GDM1 (cell line): ENCODE results near the gene MTG1.
A peak's percentile ranks its signal among the peaks of the same experiment; 100 is the strongest.
"Not testable (repeated sequence)": the region's sequence is repeated elsewhere in the genome, so short reads cannot be mapped to it uniquely, and the experiment has no call there.

Source experiments
- DNase-seq: peaks from one replicate; lab custom pipeline; 2025; lab: John Stamatoyannopoulos, UW

Gene MTG1

DNA sequence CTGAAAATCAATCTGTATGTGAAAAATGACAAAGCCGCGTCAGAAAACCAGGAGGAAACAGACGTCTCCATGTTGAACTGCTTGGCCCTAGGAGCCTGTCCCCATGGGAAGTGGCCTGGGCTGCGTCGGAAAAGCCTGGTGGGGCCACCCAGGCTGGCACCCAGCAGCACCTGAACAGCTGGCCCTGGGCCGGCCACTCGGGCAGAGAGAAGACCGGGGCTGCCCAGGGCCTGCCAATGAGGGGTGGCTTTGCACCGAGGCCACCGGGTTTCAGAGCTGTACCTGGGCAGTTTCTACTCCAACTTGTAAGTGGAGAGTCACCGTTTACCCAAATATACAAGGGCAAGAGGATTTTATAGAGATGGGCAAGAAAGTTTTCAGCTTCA lies 35.0 kb upstream of the MTG1 start:
- DNase-seq: no peak

DNA sequence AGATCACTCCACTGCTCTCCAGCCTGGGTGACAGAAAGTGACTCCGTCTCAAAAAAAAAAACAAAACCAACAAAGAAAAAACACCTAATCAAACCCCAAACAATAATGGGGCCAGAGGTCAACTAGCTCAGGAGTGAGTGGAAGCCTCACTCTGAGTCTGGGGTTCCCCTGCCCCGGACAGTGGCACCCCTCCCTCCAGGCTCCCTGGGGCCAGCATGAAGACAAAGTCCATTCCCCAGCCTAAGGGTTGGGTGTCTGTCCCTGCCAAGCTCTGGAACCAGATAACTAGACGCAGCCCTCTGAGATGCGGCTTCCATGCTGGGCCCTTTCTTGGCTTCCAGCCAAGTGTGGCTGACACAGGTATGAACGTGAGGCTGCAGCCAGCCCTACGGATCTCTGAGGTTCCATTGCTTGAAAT lies 34.4 kb upstream of the MTG1 start:
- DNase-seq: no peak

- DNase-seq: no peak
These were observed 33.9 kb upstream of the MTG1 start for GRCh38 chr10:133359972-133360610.

GRCh38 chr10:133361227-133361626 lies 32.7 kb upstream of the MTG1 start:
- no peak for DNase-seq

- DNase-seq: no peak
These were observed 32.0 kb upstream of the MTG1 start for GRCh38 chr10:133361773-133362441.

- DNase-seq: no peak
These were observed 31.1 kb upstream of the MTG1 start for GRCh38 chr10:133362846-133363245.

GRCh38 chr10:133364645-133365431 lies 29.1 kb upstream of the MTG1 start:
- no peak for DNase-seq

GRCh38 chr10:133365461-133366129 lies 28.4 kb upstream of the MTG1 start:
- DNase-seq: no peak

DNA sequence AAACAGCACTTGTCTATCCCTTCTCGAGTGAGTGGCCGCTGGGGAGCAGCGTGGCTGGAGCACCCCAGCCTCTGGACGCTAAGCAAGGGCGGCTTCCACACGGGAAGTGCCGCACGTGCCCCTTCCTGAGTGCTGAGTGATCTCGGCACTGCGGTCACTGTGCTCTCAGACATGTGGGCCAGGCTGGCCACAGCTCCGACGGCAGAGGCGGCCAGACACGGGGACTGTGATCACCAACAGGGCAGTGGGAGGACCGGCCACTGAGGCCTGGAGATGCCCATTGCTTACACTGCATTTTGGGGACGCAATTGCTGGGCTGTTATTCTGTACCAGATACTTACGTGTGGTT lies 27.9 kb upstream of the MTG1 start:
- no peak for DNase-seq

DNA sequence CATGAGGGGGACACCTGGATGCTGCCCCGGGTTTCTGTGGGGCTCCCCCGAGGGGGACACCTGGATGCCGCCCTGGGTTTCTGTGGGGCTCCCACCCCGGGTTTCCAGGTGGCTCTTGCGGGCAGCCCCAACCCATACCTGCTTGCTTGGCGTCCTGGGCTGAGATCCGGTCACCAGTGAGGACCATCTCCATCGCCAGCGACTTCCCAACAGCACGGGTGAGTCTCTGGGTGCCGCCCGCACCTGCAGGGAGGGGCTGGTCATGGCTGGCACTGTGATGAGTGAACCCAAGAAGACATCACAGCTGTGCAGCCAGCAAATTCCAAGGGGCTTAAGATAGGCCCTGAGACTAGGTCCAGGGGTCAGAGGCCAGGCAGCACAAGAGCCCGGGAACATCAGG lies 27.2 kb upstream of the MTG1 start:
- no peak for DNase-seq

GRCh38 chr10:133367461-133367860 lies 26.5 kb upstream of the MTG1 start:
- DNase-seq: not testable (repeated sequence)

- DNase-seq: no peak
These were observed 25.8 kb upstream of the MTG1 start for GRCh38 chr10:133368153-133368552.

DNA sequence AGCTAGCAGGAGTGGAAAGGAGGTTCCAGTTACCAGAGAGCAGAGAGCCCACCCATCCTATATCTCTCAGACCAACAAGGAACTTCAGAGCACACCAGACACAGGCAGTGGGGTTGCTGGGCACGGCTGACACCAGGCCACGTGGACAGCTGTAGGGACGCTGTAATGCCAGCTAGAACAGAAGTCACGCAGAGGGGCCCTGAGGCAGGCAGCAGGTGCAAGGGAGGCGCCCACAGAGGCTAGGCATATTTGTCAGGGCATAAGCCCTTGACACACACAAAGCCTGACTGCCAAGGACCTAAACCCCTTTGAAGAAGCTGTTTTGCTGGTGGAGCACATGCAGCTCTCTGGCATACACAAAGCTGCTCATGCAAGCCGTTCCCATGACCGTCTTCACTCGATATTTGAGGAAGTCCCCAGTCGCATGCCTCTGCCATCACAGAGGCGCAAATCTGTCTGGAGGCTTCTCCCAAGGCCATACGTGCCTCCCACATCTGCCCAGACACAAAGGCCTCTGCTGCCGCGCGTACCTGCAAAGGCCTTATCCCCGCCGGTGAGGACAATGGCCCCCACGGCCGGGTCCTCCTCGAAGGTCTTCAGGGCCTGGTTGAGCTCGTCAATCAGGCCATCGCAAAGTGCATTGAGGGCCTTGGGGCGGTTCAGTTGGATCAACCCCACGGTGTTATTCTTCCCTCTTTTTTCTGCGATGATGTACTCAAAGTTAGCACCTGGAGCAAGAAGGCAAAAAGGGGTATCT lies 23.7 kb upstream of the MTG1 start:
- DNase-seq: no peak

DNA sequence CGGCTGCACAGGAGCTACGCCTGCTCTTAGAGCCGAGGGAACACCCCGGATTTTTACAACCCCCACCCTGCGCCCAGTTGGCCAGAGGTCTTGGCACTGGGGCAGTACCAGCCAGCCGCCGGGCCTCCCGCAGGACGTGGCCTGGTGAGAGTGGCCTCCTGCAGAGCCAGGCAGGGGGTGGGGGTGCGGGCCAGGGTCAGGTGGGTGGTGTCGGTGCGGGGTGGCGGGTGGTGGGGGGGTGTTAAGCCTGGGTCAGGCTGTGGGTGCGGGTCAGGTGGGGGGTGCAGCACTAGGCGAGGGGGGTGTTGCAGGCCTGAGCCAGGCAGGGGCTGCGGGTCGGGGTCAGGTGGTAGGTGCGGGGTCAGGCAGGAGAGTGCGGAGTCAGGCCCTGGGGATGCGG lies 21.4 kb upstream of the MTG1 start:
- no peak for DNase-seq

- DNase-seq: peak; percentile 91
These were observed 20.5 kb upstream of the MTG1 start, which contains the start of gene ECHS1 for GRCh38 chr10:133373174-133374090. TSS of gene ECHS1 (minus strand) at chr10:133373354. CDS start at chr10:133373333, 21 bp downstream.

GRCh38 chr10:133375357-133376115 lies 18.4 kb upstream of the MTG1 start:
- DNase-seq: no peak

GRCh38 chr10:133376183-133376582 lies 17.8 kb upstream of the MTG1 start:
- DNase-seq: not testable (repeated sequence)

- DNase-seq: no peak
These were observed 16.7 kb upstream of the MTG1 start for GRCh38 chr10:133377025-133377817.

- DNase-seq: no peak
These were observed 16.1 kb upstream of the MTG1 start for GRCh38 chr10:133377818-133378250.
